ENCODE data around the gene HDAC11.

Gene HDAC11

DNA sequence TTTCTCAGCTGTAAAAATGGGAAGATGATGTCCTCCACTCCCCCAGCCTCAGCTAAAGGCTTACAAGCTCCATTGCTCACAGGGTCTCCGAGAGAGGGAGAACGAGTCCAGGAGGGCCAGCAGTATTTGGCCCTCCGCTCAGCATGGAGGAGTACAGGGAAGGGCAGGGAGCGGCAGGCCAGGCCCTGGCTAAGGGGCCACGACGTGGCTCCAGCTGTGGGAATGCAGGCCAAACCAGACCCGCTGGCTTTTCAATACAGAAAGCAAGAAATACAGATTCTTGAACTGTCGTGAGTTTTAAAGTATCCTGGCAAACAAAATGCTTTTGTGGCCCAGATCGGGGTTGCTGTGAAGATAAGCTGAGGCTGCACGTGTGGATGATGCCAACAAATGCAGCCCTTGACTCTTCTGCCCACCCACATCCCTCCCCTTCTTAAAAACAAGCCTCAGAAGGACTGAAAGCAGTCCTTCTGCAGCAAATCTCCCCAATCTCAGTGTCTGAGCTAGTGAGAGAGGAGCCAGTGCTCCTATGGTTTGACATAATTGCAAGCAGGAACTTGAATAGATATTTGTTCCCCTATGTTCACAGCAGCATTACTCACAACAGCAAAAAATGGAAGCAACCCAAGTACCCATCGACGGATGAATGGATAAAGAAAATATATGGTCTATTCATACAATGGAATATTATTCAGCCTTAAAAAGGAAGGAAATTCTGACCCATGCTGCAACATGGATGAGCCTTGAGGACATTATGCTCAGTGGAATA is 50.3 kb downstream of the HDAC11 start:
- in situ Hi-C loops (cut with HindIII; ENCODE audit: low sequenced_read_pairs) = no loop called here
- DNase-seq (ENCODE audit: low read depth) = no peak

DNA sequence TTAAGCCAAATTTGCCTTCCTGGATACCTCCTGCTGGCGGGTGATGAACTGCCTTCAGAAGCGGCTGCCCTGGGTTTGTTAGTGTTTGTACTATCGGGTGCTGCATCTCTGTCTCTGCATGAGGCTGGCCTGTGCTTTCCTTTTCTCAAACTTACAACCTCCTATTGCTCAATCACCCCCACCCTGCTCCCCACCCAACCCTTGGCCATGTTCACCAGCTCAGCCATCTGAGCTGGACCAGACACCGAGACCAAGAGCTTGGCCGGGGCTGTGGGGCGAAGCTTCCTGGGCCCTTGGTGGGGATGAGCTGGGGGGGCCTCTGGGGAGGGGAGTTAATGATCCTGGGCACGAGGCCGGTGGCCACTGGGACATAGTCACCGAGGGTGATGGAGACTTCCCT is 52.0 kb downstream of the HDAC11 start:
- no peak overlapping the region for H3K4me3 ChIP-seq (ENCODE audit: low read depth, low read length)
- TF ChIP-seq, protein P1, sequence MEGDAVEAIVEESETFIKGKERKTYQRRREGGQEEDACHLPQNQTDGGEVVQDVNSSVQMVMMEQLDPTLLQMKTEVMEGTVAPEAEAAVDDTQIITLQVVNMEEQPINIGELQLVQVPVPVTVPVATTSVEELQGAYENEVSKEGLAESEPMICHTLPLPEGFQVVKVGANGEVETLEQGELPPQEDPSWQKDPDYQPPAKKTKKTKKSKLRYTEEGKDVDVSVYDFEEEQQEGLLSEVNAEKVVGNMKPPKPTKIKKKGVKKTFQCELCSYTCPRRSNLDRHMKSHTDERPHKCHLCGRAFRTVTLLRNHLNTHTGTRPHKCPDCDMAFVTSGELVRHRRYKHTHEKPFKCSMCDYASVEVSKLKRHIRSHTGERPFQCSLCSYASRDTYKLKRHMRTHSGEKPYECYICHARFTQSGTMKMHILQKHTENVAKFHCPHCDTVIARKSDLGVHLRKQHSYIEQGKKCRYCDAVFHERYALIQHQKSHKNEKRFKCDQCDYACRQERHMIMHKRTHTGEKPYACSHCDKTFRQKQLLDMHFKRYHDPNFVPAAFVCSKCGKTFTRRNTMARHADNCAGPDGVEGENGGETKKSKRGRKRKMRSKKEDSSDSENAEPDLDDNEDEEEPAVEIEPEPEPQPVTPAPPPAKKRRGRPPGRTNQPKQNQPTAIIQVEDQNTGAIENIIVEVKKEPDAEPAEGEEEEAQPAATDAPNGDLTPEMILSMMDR (IDR thresholded peaks at IDR 0.05; ENCODE audit: low read depth, low read length, missing control alignments) = no peak
- no peak for DNase-seq (ENCODE audit: low read depth)
- in situ Hi-C loops (cut with HindIII; ENCODE audit: low sequenced_read_pairs) = no loop called here

More for the DNA sequence above, 50.3 kb downstream of the HDAC11 start:
- H3K4me3 ChIP-seq (ENCODE audit: low read depth, low read length) = no peak overlapping the region
- TF ChIP-seq, protein P1 (IDR thresholded peaks at IDR 0.05; ENCODE audit: low read depth, low read length, missing control alignments) = no peak

DNA sequence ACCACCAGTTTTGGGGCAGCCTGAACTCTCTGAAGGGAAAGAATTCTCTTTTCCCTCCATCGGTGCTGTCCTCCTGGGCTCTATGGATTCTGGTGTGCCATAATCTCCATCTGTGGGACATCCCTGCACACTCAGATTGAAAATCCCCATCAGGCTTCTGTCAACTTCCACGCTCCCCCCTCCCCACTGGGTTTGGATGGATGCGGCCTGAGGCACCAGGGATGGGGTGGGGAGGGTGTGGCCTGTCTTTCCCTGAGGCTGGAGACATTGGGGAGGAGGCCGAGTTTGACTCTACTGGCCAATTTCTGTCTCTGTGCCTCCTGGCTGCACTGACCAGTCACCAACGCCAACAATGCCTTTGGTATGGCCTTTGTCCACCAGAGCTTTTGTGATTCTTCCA is 52.5 kb downstream of the HDAC11 start:
- in situ Hi-C loops (cut with HindIII; ENCODE audit: low sequenced_read_pairs) = no loop called here
- TF ChIP-seq, protein P1 (IDR thresholded peaks at IDR 0.05; ENCODE audit: low read depth, low read length, missing control alignments) = no peak
- no peak overlapping the region for H3K4me3 ChIP-seq (ENCODE audit: low read depth, low read length)
- DNase-seq (ENCODE audit: low read depth) = no peak

DNA sequence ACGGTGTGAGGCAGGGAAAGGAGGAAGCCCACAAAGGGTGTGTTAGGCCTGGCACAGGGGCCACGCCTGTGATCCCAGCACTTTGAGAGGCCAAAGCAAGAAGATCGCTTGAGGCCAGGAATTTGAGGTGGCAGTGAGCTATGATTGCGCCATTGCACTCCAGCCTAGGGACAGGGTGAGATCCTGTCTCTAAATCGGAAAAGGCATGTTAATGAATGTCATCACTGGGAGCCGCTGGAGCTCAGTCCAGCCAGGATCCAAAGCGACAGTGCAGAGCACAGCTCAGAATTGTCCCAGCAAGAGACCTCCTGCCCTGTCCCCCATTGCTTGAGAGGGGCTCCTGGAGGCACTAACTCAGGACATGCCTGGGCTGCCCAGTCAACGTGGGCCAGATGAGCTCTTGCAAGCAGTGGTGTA is 53.8 kb downstream of the HDAC11 start:
- no peak overlapping the region for H3K4me3 ChIP-seq (ENCODE audit: low read depth, low read length)
- TF ChIP-seq, protein P1 (IDR thresholded peaks at IDR 0.05; ENCODE audit: low read depth, low read length, missing control alignments) = no peak
- in situ Hi-C loops (cut with HindIII; ENCODE audit: low sequenced_read_pairs) = no loop called here
- no peak for DNase-seq (ENCODE audit: low read depth)

DNA sequence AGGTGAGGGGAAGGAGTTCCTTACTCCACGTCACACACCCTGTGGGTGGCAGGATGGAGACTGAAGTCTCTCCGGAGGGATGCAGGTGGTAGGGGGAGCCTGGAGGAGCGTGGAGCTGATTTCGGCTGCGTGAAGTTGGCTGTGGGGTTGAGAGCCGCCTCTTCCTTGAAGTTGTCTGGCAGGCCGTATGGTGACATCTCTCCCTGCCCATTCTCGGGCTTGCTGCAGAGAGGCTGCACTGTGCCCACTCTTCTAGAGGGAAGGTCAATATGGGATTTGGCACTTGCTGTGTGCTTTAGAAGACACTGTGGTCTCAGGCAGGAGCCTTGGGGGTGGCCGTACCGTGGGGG is 55.4 kb downstream of the HDAC11 start:
- no peak for DNase-seq (ENCODE audit: low read depth)
- TF ChIP-seq, protein P1 (IDR thresholded peaks at IDR 0.05; ENCODE audit: low read depth, low read length, missing control alignments) = no peak
- in situ Hi-C loops (cut with HindIII; ENCODE audit: low sequenced_read_pairs) = no loop called here
- H3K4me3 ChIP-seq (ENCODE audit: low read depth, low read length) = no peak overlapping the region

DNA sequence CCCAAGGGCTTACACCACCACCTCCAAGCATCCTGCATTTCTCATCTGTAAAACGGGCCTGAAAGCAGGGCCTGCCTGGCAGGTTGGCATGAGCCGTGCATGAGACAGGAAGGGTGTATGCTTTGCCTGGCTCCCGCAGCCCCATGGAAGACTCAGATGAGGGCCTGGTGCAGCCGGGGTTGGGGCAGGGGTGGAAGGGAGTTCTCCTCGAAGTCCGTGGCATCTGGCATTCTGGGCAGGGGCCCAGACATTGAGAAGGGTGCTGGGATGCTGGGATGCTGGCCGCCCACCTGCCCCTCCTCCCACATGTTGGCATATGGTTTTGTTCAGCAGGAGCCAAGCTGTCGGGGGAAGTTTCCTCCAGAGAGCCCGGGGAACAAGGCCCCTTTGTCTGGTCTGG is 55.8 kb downstream of the HDAC11 start:
- TF ChIP-seq, protein P1 (IDR thresholded peaks at IDR 0.05; ENCODE audit: low read depth, low read length, missing control alignments) = no peak
- H3K4me3 ChIP-seq (ENCODE audit: low read depth, low read length) = no peak overlapping the region
- in situ Hi-C loops (cut with HindIII; ENCODE audit: low sequenced_read_pairs) = no loop called here

More for the DNA sequence above, 55.8 kb downstream of the HDAC11 start:
- DNase-seq (ENCODE audit: low read depth) = no peak

Measured in astrocyte of the cerebellum (primary cell).